Aorta (tissue), 5 donors: ENCODE data around the gene COPS7A. TPM values are rescaled to one million over a fixed set of nuclear protein-coding genes. Genes with fewer than 3 reads are reported as not detected.
"Not testable (repeated sequence)": the region's sequence is repeated elsewhere in the genome, so short reads cannot be mapped to it uniquely, and the experiment has no call there.

Experiments used
- ATAC-seq: fragments of 200-7000 bp; cut with Tn5 transposase; one replicate; pipeline ENCODE4 v1.9.1; 2022; ENCODE audit warnings: moderate library complexity; ENCODE audit not compliant: low FRiP score
- DNase-seq, 2 donors: peaks; one replicate each; pipeline ENCODE4 v3.0.0-alpha.2; 2020
- H3K27ac ChIP-seq, 2 donors: one replicate each; pipeline ENCODE4 v1.5.1; 2013; ENCODE audit warnings: low read length in 2 of 2, mild to moderate bottlenecking in 2 of 2, moderate library complexity in 2 of 2, control low read depth in 1 of 2, inconsistent platforms in 1 of 2, low read depth in 1 of 2
- H3K27me3 ChIP-seq, 2 donors: one replicate each; pipeline ENCODE4 v1.6.1; 2013; ENCODE audit warnings: control low read depth in 1 of 2, low read length in 1 of 2, mild to moderate bottlenecking in 1 of 2, moderate library complexity in 1 of 2; ENCODE audit not compliant: insufficient read depth in 2 of 2, control insufficient read depth in 1 of 2
- H3K36me3 ChIP-seq, 2 donors: one replicate each; pipeline ENCODE4 v1.6.1; 2013; ENCODE audit warnings: control low read depth in 1 of 2, low read length in 1 of 2, mild to moderate bottlenecking in 1 of 2; ENCODE audit not compliant: insufficient read depth in 2 of 2, control insufficient read depth in 1 of 2
- H3K4me1 ChIP-seq, 2 donors: one replicate each; pipeline ENCODE4 v1.6.1; 2013; ENCODE audit warnings: low read length in 2 of 2, control low read depth in 1 of 2, mild to moderate bottlenecking in 1 of 2, moderate library complexity in 1 of 2; ENCODE audit not compliant: insufficient read depth in 2 of 2, control insufficient read depth in 1 of 2
- H3K4me3 ChIP-seq, 2 donors: one replicate each; pipeline ENCODE4 v1.5.1; 2013; ENCODE audit warnings: low read length in 2 of 2, control low read depth in 1 of 2, mild to moderate bottlenecking in 1 of 2
- H3K9me3 ChIP-seq: one replicate; pipeline ENCODE4 v1.6.1; 2013; ENCODE audit warnings: mild to moderate bottlenecking, low read length; ENCODE audit not compliant: control insufficient read depth
- WGBS, 2 donors: extraction: QIAGEN DNeasy Blood & Tissue Kit; methylation state at CpG; one replicate each; pipeline ENCODE4 v1.1.7; 2013; 5-methylcytosine and 5-hydroxymethylcytosine counted together
- intact Hi-C, 2 donors: fragments of 100-400 bp; cut with DNase I; formaldehyde crosslinking; loops; one replicate each; pipeline versions ENCODE4 v1.14.2 to v1.15.0; 2022
- polyA plus RNA-seq, 2 donors: library from polyadenylated mRNA; stranded (reverse); fragments of 200-250 nt; gene quantifications; one replicate each; pipeline ENCODE4 v1.2.3, GENCODE V29; 2013
- total RNA-seq, 2 donors: library from RNA; stranded (reverse); fragmentation: NEBNext Ultra II Directional; extraction: Animal tissue kit (Norgen Biotek cat#: 25700); gene quantifications; one replicate each; pipeline ENCODE4 v1.2.1, GENCODE V29; 2021
- donor health status: healthy with polysubstance abuse.
- donor health status: Bipolar disorder and iron deficiency.
- donor health status: DM: no; HTN: no; CAD: no.
- donor health status: DM: no; HTN: no; CAD: no.
- donor health status: DM: yes; HTN: yes; CAD: no.

The COPS7A gene
- total and polyA plus RNA-seq, 4 donors = 43.8 to 70.5 (median 48.5) TPM

DNA sequence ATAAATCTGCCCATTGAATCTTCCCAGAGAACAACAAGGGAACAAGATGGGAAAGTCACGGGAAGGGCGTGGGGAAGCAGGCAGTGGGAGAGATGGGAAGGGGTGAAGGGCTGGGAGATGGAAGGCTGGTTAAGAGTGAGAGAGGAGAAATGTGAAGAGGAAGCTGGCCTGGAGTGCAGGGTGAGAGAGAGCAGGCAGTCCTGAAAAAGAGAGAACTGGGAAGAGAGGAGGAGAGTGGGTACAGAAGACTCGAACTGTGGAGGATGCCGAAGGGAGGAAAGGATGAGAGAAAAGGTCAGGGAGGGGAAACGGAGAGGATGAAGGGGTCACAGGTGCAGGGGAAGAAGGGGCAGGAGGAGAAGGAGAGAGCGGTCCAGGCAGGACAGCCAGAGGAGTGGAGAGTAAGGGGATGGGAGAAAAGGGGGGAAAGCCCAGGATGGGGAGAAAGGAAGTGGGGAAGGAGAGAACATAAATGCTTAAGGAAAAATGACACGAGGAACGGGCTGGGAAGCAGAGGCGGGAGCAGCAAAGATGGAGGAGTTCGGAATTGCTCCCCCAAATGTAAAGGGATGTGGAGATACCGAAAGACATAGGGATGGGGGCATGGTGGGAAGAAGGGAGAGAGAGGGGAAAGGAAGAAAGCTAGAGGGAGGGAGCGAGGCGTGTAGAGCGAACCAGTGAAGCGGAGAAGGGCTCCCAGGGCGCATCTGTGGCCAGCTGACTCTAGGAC lies 24.4 kb upstream of the COPS7A start:
- H3K4me3 ChIP-seq = peak overlapping the region; percentile 36 to 87
- intact Hi-C loops = no loop called here
- no peaks in the 10 kb centered on the region for H3K36me3 ChIP-seq
- no peaks in the 10 kb centered on the region for H3K9me3 ChIP-seq
- H3K27ac ChIP-seq = no peak overlapping the region
- ATAC-seq (no peak), DNase-seq (no peak)
- no peaks in the 10 kb centered on the region for H3K4me1 ChIP-seq
- H3K27me3 ChIP-seq = no peaks in the 10 kb centered on the region
- 26 to 30% methylated on average over 13 to 16 of the region's 16 CpGs for WGBS, 2 donors

DNA sequence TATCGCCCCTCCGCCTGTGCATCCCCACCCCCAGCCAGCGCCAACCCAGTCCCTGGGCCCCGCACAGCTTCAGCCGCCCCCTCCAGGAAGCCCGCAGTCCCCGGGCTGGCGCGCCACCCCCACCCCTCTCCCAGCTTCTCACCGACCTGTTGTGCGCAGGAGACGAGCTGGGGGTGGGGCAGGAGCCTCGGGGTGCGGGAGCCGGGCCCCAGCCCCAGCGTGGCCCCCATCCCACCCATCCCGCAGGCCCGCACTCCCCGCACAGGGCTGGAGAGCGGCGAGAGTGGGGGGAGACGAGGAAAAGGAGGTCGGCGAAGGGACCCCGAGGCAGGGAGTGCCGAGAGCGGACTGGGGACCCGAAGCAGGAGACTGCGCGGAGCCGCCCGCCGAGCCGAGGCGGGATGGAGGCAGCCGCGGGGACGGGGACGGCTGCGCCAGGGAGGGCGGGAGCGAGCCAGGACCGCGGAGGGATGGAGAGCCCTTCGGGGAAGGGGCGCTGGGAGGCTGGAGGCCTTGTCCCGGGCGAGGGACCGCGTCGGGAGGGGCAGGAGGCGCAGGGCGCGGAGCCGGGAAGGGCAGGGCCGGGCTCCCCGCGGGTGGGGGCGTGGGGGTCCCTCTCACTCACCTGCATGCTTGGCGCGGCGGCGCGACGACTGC lies 23.7 kb upstream of the COPS7A start:
- Histone ChIP-seq H3K9me3 (no peaks in the 10 kb centered on the region), H3K27me3 (no peaks in the 10 kb centered on the region), H3K4me1 (no peaks in the 10 kb centered on the region), H3K27ac (peak overlapping the region in 1 of 2 donors; percentile 20), H3K36me3 (no peaks in the 10 kb centered on the region), H3K4me3 (peak overlapping the region; percentile 36 to 87)
- intact Hi-C loops = no loop called here
- ATAC-seq (peak; percentile 27), DNase-seq (peak; percentile 49 to 80)
- WGBS, 2 donors = 0 to 1% methylated on average over 53 to 65 of the region's 65 CpGs

DNA sequence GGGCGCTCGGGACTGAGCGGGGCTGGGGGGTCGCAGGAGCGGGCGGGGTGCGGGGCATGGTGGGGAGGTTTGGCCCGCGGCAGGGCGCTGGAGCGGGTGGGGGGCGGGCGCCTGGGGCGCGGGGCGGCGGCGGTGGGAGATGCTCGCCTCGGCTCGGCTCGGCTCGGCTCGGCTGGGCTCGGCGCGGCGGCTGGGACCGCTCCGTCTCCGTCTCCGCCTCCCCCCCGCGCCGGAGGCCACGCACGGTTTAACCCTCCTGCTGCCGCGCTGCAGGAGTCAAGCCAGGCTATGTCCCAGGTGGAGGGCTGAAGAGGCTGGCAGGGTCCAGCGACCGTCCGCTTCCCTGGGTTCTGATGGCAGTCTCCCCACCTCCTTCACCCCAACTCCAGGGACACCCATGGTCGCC lies 23.2 kb upstream of the COPS7A start, which contains the start of gene PIANP:
PIANP (minus strand) TSS at position 170 of the 406 bp plus-strand sequence. CDS start 2,754 bp downstream, outside the sequence.
- intact Hi-C loops = no loop called here
- ATAC-seq (peak; percentile 55), DNase-seq (peak; percentile 73 to 86)
- Histone ChIP-seq H3K27ac (peak within 1 kb of the TSS in 1 of 2 donors; percentile 20), H3K36me3 (no peaks in the 10 kb centered on the region), H3K27me3 (no peaks in the 10 kb centered on the region), H3K9me3 (no peaks in the 10 kb centered on the region), H3K4me1 (no peaks in the 10 kb centered on the region), H3K4me3 (peak within 1 kb of the TSS; percentile 36 to 87)
- WGBS, 2 donors = 0 to 1% methylated on average over 14 to 42 of the region's 43 CpGs

DNA sequence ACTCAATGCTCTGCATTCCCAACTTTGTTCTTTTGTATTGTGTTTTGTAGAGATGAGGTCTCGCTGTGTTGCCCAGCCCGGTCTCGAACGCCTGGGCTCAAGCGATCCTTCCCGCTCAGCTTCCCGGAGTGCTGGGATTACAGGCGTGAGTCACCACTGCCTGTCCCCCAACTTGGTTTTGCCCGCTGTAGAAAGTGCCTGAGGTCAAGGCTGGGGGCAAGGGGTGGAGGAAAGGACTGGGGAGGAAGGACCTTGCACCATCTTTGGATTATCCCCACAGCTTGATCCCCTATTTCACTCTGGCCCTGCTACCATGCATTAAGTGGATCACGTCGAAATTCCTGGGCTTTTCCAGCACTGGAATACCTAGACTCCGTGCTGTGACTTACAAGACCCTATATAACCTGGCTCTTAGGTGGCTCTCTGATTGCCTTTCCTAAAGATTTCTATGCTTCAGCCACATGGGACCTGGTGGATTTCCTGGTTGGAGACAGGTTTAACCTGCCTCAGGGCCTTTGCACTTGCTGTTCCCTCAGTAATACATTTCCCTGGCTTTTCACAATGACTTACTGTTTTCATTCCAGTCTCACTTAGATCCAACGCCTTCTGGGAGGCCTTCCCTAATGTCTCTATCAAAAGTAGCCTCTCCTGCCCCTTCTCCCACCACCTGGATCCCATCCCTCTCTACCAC lies 22.6 kb upstream of the COPS7A start:
- Histone ChIP-seq H3K36me3 (no peaks in the 10 kb centered on the region), H3K9me3 (no peaks in the 10 kb centered on the region), H3K27me3 (no peaks in the 10 kb centered on the region), H3K27ac (no peak overlapping the region), H3K4me3 (peak overlapping the region in 1 of 2 donors; percentile 87), H3K4me1 (no peaks in the 10 kb centered on the region)
- ATAC-seq (no peak), DNase-seq (peak in 1 of 2 donors; percentile 5)
- WGBS, 2 donors = 27% methylated on average over 13 of the region's 13 CpGs
- intact Hi-C loops = no loop called here

DNA sequence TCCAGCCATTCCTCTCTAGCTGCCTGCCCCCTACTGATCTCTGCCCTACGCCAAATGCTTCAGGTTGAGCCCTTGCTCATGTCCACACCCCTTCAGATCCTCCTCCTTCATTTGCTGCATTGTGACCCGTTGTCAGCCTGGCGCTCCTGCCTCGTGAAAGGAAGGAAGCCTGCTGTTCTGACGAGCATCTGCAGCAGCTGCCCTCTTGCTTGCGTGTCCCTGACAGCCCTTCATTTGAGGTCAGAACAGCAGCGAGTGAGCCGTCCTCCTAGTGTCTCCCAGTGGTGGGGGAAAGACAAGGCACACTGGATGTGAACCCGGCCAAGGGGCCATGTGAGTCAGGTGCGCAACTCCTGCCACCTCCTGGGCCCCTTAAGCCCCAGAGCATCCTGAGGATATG lies 20.2 kb upstream of the COPS7A start:
- H3K4me3 ChIP-seq = no peak overlapping the region
- ATAC-seq = no peak
- 27 to 32% methylated on average over 10 of the region's 10 CpGs for WGBS, 2 donors

GRCh38 chr12:6708351-6708750 lies 15.5 kb upstream of the COPS7A start:
- H3K4me1 ChIP-seq, H3K4me3 ChIP-seq, H3K36me3 ChIP-seq, H3K9me3 ChIP-seq, ATAC-seq, H3K27me3 ChIP-seq, H3K27ac ChIP-seq, intact Hi-C loops: not testable (repeated sequence)
- peak in 1 of 2 donors; percentile 57 for DNase-seq
- 91 to 93% methylated on average over 21 of the region's 21 CpGs for WGBS, 2 donors

More for the DNA sequence above, 20.2 kb upstream of the COPS7A start:
- H3K9me3 ChIP-seq = no peaks in the 10 kb centered on the region
- H3K27me3 ChIP-seq = no peaks in the 10 kb centered on the region
- H3K36me3 ChIP-seq = no peaks in the 10 kb centered on the region
- no peaks in the 10 kb centered on the region for H3K4me1 ChIP-seq
- H3K27ac ChIP-seq = no peak overlapping the region
- intact Hi-C loops = no loop called here
- peak; percentile 28 to 43 for DNase-seq

DNA sequence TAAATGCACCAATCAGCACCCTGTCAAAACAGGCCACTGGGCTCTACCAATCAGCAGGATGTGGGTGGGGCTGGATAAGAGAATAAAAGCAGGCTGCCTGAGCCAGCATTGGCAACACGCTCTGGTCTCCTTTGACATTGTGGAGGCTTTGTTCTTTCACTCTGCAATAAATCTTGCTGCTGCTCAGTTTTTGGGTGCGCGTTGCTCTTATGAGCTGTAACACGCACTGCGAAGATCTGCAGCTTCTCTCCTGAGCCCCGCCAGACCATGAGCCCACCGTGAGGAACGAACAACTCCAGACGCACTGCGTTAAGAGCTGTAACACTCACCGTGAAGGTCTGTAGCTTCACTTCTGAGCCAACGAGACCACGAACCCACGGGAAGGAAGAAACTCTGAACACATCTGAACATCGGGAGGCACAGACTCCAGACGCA lies 14.9 kb upstream of the COPS7A start:
- ATAC-seq (no peak), DNase-seq (peak in 1 of 2 donors; percentile 51)
- intact Hi-C loops = no loop called here
- H3K27me3 ChIP-seq = no peaks in the 10 kb centered on the region
- no peak overlapping the region for H3K27ac ChIP-seq
- 78 to 83% methylated on average over 16 of the region's 16 CpGs for WGBS, 2 donors
- no peaks in the 10 kb centered on the region for H3K36me3 ChIP-seq
- no peaks in the 10 kb centered on the region for H3K4me1 ChIP-seq
- H3K9me3 ChIP-seq = no peaks in the 10 kb centered on the region
- H3K4me3 ChIP-seq = no peak overlapping the region

GRCh38 chr12:6716031-6716873 lies 7.6 kb upstream of the COPS7A start:
- WGBS, 2 donors = 89 to 97% methylated on average over 13 to 36 of the region's 41 CpGs
- ATAC-seq, H3K36me3 ChIP-seq, H3K9me3 ChIP-seq, H3K4me1 ChIP-seq, DNase-seq, H3K27me3 ChIP-seq, intact Hi-C loops, H3K27ac ChIP-seq, H3K4me3 ChIP-seq: not testable (repeated sequence)
